ENCODE data around the gene SNAI1.
"Not testable (repeated sequence)": the region's sequence is repeated elsewhere in the genome, so short reads cannot be mapped to it uniquely, and the experiment has no call there.

Gene SNAI1

DNA sequence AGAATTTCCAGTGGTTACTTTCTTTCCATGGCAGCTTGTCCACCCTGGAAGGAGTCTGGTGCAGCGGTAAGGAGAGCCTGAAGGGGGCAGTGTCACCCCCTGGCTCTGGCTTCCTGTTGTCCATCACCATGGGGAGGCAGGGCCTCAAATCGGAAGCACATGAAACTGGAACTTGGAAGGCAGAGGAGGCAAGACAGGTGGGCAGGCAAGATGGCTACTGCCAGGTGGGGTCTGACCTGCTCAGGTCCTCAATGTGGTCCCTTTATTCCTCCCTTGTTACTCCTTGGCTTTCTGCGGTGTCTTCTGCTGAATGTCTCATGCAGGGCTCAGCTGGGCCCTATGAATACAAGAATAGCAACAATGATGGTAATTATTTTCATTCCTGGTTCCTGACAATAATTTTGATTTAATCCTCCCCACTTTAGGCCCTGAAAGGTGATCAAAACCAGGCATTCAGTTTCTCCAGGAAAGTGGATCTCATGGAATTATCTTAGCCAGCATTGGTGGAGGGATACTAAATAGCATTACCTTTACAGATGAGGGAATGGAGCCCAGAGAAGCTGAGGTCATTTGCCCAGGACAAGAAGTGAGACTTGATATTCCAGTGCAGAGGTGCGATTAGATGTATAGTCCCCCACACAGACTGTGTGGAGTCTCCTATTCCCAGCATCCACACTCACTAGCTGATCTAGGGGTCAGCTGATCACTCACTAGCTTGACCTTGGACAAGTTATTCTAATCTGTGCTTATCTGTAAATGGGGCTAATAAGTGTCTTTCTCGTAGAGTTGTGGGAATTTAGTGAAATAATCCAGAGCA lies 17.6 kb upstream of the SNAI1 start:
- peak; percentile 39 for DNase-seq

DNA sequence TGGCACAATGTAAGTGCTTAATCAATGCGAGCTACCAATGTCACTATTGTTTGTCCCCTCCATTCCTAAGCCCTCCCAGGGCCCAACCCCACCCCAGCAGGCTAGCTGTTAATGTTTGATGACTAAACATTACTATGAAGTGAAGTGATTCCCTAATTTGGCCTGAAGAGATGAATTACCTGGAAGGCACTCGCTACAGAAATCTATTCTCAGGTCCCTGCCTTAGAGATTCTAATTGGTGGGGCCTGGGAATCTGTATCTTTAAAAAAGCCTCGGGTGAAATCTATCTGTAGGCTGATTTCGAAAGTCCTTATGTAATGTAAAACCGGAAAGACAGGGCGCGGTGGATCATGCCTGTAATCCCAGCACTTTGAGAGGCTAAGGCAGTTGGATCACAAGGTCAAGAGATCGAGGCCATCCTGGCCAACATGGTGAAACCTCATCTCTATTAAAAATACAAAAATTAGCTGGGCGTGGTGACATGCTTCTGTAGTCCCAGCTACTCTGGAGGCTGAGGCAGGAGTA lies 16.9 kb upstream of the SNAI1 start:
- DNase-seq = no peak

DNA sequence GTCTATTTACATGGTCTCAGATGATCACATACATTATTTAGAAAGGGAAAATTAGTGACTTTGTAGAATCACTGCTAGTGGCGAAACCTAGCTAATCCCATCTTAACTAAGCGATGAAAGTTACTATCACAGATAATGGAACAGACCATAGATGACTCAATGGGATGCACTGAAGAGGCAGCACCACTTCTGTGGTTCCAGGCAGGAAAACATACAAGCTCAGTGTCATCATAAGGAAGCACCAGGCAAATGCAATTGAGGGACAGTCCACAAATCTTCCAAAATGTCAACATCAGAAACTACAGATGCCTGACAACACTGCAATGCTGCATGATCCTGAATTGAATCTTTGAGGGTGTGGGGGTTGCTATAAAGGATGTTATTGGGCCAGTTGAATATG lies 15.9 kb upstream of the SNAI1 start:
- no peak for DNase-seq

DNA sequence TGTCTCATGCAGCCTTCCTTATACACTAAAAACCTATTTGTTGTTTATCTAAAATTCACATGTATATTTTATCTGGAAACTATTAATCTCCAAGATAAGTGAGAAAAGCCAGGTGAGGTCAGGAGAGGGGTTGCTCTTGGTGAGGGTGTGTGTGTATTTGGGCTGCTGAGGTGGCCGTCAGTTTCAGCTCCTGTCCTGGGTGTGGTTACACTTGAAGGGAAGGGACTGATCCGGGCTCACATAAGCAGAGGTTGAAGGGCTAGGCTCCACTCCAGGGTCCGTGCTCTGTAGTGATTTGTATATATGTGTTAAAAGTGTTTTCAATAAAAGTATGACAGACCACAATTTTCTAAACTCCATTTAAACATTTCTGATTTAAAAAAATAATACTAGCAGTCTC lies 13.5 kb upstream of the SNAI1 start:
- no peak for DNase-seq

DNA sequence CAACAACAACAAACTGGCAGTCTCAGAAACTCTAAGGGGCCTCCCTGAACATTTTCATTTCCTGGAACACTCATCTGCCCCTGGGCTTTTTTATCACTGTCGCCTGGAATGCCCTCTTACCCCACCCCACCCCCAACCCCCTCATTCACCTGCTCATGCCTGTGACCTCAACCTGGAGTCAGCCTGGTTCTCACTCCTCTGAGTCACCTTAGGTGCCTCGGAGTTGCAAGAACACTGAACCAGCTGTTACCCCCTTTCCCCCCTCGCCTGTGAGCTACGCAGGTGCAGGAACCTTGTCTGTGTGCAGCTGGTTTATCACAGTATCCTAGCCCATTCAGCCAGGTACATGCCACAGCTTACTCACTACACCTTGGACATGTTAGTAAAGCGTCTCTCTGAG lies 12.8 kb upstream of the SNAI1 start:
- DNase-seq = no peak

DNA sequence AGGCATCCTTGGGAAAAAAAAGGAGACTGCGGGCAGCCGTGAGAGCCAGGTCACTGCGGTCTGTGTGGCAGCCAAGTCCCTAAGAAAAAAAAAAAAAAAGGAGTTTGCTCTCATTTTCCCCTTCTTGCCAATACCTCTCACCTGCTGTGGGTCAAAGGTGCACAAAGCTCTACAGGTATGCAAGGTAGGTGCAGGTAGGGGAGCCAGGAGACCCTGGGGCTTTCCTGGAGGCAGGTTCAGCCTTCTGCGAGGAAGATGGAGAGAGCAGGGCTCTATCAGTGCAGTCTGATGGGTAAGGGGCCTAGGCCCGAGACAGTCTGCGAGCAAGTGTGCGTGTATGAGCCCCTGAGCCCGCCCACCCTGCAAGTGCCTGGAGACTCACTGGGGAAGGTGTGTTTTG lies 12.3 kb upstream of the SNAI1 start:
- no peak for DNase-seq

DNA sequence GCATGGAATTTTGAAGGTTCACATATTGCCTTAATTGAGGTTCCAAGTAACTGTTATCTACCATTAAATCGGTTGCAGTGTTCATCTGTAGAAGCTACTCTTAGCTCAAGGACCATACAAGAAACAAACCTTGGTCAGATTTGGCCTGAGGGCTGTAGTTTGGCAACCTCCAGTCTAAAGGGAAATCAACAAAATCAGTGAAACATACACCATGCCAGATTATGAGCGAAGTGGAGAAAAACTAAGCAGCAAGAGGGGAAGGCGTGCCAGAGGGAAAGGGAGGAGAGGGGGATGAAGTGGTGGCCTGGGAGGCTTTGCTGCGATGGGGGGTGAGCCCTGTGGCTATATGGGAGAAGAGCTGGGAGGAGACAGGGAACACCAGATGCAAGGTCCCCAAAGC lies 8.8 kb upstream of the SNAI1 start:
- no peak for DNase-seq

DNA sequence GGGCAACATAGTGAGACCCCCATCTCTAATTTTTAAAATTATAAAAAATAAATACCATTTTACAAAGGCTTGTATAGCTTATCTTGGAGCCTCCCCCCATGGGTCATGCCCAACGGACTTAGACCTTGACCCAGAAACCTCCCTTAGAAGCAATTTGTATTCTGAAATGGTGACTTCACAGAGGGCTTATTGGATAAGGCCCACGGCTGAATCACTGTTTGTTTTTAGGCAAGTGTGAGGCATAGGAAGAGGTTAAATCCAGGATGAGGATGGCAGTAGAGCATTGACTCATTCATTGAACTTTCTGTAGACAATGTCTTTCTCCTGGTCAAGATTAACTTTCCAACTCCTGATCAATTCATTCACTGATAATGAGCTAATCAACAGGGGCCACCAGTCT lies 6.2 kb upstream of the SNAI1 start:
- DNase-seq = no peak

DNA sequence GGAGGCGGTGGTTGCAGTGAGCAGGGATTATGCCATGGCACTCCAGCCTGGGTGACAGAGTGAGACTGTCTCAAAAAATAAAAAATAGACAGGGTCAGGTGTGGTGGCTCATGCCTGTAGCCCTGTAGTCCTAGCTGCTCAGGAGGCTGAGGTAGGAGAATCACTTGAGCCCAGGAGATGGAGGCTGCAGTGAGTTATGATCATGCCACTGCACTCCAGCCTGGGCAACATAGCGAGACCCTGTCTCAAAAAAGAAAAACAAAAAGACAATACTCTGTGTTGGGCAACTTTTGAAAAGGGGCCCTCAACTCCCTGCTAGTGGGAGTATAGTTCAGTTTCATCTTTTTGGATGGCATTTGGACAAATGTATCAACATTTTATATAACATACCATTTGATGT lies 5.0 kb upstream of the SNAI1 start:
- DNase-seq = not testable (repeated sequence)

DNA sequence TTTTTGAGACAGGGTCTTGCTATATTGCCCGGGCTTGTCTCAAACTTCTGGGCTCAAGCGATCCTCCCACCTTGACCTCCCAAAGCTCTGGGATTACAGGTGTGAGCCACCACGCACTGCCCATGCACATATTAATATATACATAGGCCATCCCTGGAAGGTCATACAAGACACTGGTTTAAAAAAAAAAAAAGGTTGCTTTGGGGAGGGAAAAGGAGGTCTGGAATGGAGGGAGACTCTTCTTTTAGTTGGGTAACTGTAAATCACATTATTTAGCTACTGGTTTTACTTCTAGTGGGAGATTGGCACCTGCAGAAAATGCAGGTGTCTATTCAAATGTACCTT lies 4.1 kb upstream of the SNAI1 start:
- no peak for DNase-seq

DNA sequence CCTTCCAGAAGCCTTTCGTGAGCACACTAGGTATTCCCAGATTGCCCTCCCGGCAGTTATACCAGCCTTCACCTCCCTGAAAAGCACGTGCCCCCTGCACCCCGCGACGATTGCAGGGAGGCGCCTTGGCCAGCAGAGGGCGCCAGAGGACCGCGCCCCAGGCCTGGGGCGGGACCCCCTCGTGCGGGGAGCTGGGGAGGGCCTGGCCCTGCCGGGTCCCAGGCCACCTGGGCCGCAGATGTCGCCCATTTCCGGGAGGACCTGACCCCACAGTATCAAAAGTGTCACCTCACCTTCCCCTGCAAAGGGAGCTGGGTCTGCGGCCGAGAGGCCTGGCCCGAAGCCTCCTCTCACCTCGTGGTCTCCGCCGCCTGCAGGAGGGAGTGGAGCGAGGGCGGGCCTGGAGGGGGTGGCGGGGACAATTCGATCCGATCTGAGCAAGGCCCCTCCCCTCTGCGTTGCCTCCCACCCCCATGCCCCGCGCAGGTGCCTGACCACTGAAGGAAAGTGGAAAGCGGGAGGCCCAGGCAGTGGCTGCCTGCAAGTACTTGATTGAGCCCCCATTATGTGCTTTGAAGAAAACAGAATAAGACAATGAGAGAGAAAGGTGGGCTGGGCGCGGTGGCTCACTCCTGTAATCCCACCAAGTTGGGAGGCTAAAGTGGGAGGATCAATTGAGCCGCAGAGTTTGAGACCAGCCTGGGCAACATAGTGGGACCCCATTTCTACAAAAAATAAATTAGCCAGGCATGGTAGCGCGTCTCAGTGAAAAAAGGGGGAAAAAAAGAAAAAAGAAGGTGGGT lies 3.5 kb upstream of the SNAI1 start:
- peak; percentile 67 for DNase-seq

DNA sequence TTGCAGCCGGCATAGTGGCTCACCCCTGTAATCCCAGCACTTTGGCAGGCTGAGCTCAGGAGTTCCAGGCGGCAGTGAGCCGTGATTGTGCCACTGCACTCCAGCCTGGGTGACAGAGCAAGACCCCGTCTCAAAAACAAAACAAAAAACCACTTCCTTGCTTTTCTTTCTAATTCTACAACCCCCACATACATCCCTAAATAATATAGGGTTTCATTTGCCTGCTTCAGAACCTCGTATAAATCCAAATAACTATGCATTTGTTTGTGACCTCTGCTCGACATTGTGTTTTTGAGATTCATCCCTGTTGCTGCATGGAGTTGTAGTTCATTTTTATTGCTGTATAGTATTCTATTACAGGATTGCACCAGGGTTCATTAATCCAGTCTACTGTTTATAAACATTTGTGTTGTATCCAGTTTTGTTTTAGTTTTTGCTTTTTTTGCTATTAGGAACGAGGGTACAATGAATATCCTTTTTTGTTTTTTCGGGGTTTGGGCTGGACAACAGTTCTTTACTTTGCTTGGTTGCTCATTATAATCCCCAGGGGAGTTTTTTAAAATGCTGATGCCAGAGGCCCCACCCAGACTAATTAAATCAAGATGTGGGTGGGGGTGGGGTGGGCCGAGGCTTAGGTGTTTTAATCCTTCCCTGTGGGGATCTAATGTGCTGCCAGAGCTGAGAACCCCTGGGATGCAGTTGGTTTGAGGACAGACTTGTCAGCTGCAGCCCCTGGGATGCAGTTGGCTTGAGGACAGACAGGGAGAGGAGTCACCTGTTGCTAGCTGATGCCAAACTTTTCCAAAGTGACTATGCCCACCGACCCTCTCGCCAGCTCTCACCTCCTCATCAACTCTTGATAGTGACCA lies 2.4 kb upstream of the SNAI1 start:
- no peak for DNase-seq

DNA sequence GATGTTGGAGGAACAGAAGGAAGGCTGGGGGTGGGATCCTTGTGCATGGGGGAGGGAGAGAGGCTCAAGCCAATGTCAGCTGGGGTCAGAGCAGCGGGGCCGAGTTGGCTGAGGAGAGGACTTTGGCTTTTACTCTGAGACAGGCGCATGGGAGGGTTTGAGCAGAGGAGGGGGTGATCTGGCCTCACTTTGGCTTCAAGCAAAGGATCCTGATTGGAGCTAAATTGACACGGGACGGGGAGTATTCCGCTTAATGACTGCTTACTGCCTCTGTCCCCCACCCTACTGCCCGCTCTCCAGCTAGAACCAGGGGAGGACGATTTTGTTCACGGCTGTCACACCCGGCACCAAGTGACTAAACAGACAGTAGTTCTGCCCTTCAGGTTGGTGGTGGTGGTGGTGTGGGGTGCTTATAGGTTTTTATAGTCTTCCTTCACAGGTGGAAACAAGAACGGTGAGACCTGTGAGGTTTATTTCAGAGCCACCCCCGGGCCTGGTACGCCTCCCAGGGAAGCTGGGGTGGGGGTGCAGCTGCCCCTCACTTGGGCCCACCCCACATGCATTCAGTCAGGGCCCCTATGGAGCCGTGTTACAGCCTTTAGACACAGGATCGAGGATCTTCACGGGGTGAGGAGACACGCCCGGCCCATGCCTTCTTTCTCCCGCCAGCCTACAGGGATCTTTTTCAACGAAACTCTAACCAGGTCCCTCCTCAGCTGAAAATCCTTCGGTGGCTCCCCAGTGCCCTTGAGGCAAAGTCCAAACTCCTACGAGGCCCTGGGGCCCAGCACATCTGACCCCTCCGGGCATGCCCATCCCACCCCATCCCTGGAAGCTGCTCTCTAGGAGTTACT lies 1.3 kb upstream of the SNAI1 start:
- no peak for DNase-seq

DNA sequence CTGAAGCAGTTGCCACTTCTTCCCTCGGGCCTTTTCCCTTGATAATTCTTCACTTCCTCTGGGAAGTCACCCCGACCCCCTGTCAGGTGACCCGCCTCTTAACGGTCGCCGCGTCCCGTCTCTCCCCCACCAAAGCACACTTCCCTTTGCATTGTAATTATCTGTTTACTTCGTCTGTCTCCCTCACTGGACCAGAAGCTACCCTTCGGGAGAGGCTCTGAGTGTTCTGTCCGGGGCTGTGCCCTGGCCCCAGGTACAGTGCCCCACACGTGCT lies 771 bp upstream of the SNAI1 start:
- DNase-seq = no peak

DNA sequence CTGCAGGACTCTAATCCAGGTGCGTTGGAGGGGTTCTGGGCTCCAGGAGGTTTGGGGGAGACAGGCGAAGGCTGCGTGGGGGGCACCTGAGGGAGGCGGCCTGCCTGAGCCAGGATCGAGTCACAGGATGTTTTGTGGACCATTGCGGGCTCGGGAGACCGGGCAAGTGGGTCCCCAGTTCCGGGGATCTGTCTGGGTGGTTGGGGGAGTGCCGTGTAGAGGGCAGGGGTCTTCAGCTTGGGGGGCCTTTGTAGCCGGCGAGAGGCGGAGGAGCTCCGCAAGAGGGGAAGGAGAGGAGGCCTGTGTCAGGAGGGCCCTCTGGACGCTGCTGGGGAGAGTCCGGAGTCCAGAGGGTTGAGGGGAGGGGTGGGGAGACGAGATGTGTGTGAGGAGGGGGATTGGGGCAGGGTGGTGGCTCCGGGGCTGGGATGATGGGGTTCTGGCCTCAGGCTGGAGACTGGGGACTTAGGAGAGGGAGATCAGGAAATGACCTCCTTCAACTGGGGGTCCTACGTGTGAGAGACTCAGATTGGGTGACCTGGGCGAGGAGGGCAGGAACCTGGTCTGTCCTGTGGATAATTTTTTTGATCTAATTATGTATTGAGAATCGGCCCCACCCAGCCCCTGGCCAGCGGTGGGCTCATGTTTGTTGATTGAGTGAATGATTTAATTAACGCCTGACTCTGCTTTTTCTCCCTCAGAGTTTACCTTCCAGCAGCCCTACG lies 505 bp downstream of the SNAI1 start:
- DNase-seq = no peak

DNA sequence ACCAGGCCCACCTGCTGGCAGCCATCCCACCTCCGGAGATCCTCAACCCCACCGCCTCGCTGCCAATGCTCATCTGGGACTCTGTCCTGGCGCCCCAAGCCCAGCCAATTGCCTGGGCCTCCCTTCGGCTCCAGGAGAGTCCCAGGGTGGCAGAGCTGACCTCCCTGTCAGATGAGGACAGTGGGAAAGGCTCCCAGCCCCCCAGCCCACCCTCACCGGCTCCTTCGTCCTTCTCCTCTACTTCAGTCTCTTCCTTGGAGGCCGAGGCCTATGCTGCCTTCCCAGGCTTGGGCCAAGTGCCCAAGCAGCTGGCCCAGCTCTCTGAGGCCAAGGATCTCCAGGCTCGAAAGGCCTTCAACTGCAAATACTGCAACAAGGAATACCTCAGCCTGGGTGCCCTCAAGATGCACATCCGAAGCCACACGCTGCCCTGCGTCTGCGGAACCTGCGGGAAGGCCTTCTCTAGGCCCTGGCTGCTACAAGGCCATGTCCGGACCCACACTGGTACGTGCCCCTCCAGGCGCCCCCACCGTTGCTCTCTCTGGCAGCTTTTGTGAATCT lies 1.1 kb downstream of the SNAI1 start:
- DNase-seq = no peak

DNA sequence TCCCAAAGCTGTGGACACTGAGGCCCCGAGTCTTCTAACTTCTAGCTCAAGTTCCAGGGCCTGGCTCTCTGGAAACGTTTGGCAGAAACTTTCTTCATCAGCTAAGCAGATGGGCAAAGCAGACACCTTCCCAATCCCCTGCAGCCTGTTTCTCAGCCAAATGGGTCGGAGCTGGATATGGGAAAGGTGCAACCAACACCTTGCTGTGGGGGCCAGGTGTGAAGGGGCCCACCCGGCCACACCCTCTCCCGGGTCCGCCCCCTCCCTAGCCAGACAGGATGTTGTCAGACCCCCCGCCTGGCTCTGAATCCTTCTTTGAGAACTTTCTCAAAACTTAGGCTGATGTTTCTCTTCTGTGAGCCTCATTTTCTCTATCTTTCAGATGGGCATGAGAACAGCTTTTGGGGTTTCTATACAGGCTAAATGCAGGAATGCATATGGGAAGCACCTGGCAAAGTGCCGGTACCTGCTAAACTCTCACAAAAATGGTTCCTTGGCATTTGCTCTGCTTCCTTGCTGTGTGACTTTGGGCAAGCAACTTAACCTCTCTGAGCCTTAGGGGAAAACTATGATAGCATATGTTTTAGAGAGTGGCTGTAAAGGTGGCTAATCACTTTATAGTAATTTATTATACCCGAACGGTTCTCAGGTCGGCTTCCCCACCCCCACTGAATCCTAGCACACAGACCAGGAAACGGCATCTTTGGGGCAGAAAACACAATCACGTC lies 1.8 kb downstream of the SNAI1 start:
- no peak for DNase-seq

DNA sequence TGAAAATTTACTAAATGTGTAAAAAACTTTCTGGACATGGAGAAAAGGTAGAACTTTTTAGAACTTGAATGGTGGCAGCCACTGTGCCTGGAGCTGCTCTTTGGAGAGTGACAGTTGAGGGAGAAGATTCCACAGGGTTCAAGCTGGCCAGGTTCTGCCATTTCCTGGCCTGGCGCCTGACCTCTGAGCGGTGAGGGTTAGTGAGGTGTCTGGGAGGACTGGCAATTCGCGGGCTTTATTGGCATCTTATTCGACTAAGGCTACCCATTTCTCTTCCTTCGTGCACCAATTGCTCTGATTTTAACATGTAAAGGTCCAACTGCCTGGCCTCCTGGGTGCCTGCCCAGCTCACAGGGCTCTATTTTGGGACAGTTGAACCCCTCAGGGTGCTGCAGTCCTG lies 2.4 kb downstream of the SNAI1 start:
- no peak for DNase-seq

DNA sequence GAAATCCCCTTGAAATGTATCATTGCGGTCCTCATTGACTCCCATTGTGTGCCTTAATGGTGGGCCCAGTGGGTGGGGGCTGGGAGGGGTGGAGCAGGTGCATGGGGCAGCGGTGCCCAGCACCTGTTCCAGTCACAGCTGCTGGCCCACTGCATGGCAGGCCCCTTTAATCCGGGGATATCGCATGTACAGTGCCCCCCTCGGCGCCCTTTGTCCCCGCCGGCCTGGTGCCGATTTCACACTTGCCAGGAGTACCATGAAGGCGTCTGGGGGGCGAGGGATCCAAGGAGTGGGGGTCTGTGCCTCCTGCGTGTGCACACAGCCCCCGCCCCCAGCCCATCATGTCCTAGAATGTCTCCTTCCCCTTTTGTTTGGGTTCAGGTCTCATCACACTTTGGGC lies 2.8 kb downstream of the SNAI1 start:
- DNase-seq = no peak

DNA sequence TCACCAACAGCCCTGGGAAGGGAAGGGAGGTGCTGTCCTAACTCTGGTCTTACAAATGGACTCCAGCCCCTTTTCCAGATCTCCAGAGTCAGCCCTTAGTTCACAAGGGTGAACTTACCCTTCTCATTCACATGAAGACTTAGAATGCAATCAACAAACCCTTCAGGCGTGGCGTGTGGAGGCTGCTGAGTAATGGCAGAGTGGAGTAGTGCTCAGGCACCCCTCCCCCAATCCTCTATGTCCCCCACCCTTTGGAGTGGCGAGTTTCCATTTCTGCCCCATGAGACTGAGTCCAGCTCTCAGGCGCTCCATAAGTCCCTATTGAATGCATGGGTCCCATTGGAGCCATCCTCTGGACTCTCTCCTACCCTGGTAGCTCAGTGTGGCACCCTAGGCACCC lies 3.3 kb downstream of the SNAI1 start:
- DNase-seq = no peak
